GM18508 (cell line): Measurements from ENCODE around the gene MTPN.

Experiments
- ATAC-seq: cut with Tn5 transposase; IDR thresholded peaks from one replicate; pipeline ENCODE4 v1.9.1; 2021; ENCODE audit warnings: moderate number of reproducible peaks; ENCODE audit not compliant: insufficient read depth, unreplicated experiment

Gene MTPN

GRCh38 chr7:135899458-135900064 is 77.6 kb downstream of the MTPN start:
- ATAC-seq: no peak

- no peak for ATAC-seq
Observed at GRCh38 chr7:135898226-135898625, 78.9 kb downstream of the MTPN start.

- ATAC-seq: no peak
Observed at GRCh38 chr7:135894816-135895215, 82.3 kb downstream of the MTPN start.

- no peak for ATAC-seq
Observed at GRCh38 chr7:135889823-135890222, 87.3 kb downstream of the MTPN start.

- ATAC-seq: no peak
Observed at GRCh38 chr7:135888740-135889139, 88.4 kb downstream of the MTPN start.

GRCh38 chr7:135886345-135887132 is 90.6 kb downstream of the MTPN start:
- ATAC-seq: no peak

- ATAC-seq: no peak
Observed at GRCh38 chr7:135884495-135885232, 92.5 kb downstream of the MTPN start.

- no peak for ATAC-seq
Observed at GRCh38 chr7:135879233-135879632, 97.9 kb downstream of the MTPN start.

GRCh38 chr7:135878284-135878683 is 98.9 kb downstream of the MTPN start:
- no peak for ATAC-seq

- ATAC-seq: no peak
Observed at GRCh38 chr7:135877805-135878204, 99.4 kb downstream of the MTPN start.
